HG02571 (cell line): Measurements from ENCODE around the gene PLPPR1.

Source experiments
- ATAC-seq: cut with Tn5 transposase; IDR thresholded peaks from one replicate; pipeline ENCODE4 v1.9.1; 2021; ENCODE audit warnings: mild to moderate bottlenecking, moderate library complexity; ENCODE audit not compliant: unreplicated experiment

Gene PLPPR1

DNA sequence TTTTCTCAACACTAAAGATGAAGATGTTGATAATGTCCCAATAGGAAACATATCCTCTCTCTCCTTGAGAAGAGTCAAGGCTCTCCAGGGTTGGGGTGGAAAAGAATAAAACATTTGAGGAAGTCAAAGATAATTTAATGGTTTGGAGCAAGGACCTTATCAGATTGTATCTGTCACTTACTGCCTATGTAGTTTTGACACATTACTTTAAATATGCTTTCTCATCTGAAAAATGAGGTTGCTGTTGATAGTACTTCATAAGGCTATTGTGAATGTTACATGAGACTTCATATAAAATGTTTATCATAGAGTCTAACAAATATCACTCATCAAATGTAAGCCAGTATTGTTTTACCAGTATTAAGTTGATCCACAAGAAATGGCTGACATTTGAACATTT, 307.6 kb downstream of the PLPPR1 start:
- ATAC-seq = no peak

DNA sequence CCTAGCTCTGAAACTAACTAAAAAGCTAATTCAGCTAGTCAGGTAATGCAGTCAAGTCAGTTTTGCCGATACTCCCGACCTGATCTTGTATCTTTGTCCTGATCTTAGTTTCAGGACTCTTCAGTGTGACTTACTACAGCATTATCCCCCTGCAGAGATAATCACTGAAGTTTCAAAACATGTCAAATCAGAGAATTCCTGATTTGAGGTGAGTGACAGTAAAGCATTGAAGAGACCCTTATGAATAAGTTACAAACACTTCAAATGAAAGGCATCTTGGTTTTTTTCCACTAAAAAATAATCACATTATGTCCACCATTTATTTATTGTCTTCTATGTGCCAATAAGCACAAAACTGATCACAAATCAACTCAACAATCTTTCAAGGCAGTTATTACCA, 308.7 kb downstream of the PLPPR1 start:
- no peak for ATAC-seq

DNA sequence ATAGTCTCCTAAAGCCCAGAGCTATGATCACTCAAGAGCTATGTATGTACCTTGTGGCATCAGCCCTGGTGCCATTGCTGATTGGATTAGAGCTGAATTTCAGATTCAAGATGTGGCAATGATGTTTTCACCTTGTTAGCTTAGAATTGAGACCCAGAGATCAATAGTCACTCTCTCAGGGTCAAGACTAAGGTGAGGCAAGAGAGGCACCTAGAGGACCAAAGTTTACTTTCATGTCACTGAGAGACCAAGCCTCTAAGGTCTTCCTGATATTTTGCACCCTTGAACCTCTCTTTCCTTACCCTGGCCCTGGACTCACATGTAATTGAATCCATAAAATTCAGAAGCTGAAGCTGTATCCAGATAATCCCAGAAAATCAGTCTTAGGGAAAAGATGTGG, 313.4 kb downstream of the PLPPR1 start:
- ATAC-seq = no peak

DNA sequence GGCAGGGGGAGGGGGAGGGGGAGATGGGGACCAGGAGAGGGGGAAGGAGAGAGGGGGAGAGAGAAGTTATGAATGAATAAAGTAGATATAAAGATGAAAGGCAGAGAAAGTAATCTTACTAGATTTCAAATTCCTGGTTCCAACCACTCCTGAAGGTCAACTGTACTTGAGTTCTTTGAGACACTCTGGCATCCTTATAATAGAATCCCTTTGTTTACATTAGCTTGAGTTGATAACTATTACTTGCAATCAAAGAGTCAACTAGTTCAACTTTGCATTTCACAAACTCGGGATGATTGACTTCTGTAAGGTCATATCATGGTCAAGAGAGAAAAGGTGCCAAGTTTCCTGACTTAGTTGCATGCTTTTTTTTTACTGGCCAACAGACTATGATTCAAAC, 314.1 kb downstream of the PLPPR1 start:
- no peak for ATAC-seq

DNA sequence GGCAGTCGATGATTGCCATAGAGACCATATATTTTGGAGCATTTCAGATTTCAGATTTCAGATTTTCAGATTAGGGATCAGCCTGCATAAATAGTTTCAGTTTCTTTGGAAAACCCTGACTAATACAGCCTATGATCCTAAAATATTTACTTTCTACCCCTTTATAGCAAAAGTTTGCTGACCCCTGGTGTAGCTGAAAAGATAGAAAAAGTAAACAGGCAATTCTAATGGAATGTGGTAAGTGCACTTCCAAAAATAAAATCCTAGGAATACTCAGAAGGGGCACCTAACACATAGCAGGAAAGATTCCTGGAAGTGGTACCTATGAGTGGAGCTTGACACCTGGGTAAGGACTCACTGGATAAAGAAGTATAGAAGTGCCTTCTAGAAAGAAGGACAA, 321.8 kb downstream of the PLPPR1 start:
- no peak for ATAC-seq

DNA sequence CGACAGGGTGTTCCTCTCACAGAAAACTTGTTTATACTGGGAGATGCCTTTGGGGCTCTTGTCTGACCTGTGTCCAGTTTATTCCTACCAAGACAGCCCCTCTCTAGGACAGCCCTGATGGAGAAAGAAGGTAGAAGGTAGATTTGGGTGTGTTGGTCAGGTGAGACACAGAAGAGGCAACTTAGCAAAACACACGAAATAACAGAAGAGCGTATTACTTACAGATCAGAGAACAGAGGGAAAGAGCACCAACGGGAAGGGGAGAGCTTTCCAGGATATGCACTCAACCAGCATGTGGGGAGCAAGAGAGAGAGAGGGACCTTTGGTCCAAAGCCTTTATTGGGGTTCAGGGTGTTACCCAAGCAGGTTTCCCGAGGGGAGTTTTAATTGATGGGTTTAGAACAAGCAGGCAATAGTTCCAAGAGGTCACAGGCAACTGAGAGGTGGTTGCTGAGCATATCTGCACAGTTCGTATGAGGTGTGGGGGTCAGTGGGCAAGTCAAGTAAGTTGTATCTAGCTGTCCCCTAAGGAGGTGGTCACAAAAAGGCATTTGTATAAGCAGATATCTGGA, 324.5 kb downstream of the PLPPR1 start:
- ATAC-seq = no peak

DNA sequence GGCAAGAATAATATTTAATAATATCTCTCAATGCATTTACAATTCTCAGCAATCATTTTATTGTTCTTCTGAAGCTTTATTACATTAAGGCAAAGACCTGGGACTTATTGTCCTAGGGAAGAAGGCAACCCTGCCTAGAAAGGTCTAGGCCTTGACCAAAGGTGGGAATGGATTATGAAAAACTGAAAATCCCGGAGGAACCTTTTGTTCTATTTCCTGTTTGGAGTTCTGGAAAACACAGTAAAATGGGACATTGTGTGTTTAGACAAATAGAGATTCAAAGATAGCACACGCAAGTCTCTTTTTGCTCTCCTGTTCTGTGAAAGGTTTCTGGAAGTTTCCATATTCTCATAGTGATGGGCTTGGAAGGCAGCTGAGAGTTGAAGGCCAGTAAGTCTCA, 325.2 kb downstream of the PLPPR1 start:
- ATAC-seq = no peak

DNA sequence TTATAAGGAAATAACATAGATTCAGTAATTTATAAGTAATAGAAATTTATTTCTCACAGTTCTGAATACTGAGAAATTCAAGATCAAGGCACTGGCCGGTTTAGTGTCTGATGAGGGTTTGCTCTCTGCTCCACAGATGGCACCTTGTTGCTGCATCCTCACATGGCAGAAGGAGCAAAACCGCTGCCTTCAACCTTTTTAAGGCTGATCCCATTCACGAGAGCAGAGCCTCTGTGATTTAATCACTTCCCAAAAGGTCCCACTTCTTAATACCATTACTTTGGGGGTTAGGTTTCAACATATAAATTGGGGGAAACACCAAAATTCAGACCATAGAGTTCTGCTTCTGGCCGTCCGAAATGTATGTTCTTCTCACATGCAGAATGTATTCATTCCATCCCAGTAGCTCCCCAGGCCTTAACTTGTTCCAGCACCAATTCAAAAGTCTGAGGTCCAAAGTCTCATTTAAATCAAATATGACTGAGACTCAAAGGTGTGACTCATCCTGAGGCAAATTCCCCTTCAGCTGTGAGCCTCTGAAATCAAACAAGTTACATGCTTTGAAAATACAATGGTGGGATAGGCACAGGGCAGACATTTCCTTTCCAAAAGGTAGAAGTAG, 325.7 kb downstream of the PLPPR1 start:
- ATAC-seq = no peak

DNA sequence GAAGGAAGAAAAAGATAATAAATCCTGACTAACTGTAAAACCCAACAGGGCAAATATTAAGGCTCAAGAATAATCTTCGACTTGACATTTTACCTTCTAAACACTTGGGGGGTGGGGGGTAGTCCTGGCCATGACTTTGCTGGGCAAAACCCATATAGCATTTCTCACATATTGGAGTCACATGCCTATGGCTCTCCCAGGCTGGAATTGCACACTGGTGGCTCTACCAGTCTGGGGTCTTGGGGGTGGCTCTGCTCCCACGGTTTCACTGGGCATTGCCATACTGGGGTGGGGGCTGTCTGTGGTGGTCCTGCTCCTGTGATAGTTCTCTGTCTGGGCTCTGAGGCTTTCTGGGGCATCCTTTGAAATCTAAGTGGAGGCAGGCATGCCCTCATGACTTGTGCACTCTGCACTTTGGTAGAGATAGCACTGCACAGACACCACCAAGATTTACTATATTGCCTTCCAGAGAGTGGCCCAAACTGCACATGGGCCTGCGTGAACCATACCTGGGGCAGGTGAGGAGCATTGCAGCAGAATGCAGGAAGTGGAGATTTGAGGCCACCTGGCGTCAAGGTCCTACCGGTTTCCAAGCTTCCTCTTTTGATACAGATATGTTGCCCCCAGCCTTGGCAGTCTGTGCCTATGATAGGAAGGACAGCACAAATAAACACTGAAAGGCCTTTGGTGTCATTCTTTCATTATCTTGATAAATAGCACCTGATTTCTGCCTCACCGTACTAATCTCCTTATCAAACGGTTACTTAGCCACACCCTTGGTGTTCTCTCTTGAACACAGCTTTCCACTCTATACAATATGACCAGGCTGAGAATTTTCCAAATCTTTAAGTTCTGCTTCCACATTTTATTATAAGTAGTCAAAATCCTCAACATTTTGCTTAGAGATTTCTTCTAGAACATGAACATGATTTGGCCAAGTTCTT, 326.5 kb downstream of the PLPPR1 start:
- no peak for ATAC-seq

DNA sequence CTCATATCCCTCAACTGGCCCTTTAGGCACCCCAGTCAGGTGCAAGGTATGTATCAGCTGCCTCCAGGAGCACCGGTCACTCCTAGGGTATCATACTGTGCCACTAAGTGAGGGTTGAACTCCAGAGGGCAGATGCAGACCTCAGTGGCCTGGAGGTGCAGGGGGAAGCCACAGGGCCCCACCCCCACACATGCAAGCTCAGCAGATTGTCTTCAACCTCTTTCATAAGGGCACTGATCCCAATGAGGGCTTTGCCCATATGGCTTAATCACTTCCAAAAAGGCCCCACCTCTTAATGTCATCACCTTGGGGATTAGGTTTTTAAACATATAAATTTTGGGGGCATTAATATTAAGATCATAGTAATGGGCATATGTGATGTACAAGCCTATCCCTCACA, 328.1 kb downstream of the PLPPR1 start:
- ATAC-seq = no peak

DNA sequence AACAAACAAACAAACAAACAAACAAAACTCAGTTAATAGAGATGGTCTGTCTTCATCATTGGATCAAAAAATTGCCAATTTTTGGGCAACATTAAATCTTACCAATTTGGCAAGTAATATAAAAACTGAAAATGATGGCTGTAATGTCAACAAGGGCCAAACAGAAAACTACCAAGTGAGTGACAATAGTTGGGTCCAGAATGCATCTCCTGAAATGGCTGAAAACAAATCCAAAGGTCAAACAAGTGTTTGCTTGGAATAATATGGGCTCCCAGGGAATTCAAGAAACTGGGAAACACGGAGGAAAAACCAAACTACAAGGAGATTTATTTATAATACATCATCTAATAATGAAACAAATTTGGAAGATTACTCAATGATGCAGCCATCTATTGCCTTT, 331.2 kb downstream of the PLPPR1 start:
- ATAC-seq = no peak

DNA sequence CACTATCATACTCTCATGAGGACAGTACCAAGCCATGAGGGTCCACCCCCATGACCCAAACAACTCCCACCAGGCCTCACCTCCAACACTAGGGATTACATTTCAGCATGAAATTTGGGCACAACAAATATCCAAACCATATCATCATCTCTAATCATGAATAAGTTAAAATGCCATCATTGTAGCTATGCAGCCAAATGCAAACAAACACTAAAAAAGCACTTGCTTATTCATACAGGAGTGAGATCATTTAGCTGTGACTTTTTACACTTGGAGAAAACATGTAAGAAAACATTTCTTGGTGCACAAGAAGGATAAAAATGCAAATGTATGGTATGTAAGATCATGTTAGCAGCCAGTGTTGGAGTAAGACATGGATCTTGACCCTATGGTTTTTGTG, 332.1 kb downstream of the PLPPR1 start:
- ATAC-seq = no peak

DNA sequence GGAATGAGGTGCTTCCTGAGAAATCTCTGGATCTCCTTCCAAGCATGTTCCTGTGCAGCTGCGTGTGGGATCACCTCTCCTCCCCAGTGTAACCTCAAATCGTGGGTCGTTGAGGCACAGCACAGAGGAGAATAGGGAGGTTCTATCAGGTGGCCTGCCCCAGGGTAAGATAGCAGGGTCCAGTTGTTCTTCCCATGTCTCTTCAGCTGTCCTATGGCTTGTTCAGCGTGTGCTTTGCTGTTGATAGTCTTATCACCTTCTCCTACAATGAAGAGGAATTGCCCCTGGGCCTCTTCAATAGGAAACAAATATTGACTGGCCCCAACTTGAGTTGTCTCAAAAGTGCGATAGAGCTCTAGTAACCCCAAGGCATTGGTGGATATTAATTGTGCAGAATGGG, 333.9 kb downstream of the PLPPR1 start:
- no peak for ATAC-seq

DNA sequence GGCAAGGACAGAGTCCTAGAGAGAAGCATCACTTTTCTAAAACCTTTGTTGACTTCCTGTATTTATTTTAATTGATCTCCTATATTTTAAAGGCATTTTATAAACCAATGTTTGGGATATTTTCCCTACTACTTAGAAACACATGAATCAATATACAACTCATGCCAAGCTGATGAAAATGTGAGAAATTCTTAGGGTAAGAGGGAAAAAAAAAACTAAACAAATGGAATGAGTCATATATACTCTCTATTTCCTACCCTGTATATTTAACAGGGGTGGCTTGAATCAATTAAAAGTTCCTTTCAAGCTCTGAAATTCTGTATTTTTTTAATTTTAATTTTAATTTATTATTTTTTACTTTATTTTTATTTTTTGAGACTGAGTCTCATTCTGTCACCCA, 336.7 kb downstream of the PLPPR1 start:
- no peak for ATAC-seq

DNA sequence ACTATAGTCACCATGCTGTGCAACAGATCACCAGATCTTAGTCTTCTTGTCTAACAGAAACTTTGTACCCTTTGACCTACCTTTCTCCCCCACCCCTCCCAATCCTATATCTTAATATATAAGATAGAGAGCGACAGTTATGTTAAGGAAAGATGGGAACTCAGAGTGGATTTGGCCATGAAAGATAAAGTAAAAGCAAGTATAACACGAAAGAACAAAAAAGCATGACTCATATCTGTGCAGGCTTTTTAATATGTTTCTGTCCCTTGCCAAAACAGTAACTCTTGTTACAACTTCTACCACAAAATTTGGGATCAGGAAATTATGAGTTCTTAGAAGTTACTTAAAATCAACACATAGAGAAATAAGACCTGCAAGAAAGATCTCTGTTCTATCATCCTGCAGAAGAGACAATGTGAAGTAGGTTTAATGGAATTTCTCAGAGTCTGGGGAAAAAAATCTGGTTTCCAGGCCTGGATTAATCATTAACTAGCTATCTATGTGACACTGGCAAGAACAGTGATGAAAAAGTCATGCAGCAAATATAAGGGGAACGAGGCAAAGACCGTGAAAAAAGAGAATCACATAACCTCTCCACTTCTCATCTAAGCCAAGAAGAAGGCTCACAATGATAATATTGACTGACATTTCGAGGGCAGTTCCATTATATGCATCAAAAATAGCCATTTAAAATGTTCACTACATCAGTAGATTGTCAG, 337.7 kb downstream of the PLPPR1 start:
- no peak for ATAC-seq

DNA sequence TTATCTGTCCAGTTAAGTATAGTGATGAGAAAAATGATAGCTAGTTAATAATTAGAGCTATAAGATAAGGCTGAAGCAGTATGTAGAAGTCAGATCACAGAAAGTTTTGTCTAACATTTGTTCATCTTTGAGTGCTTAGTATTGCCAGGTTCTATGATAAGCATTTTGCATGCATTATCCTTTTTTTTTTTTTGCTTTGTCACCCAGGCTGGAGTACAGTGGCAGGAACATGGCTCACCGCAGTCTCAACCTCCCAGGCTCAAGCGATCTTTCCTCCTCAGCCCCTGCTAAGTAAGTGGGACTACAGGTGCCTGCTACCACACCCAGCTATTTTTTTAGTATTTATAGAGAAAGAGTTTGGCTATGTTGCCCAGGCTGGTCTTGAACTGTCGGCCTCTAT, 338.8 kb downstream of the PLPPR1 start:
- no peak for ATAC-seq

DNA sequence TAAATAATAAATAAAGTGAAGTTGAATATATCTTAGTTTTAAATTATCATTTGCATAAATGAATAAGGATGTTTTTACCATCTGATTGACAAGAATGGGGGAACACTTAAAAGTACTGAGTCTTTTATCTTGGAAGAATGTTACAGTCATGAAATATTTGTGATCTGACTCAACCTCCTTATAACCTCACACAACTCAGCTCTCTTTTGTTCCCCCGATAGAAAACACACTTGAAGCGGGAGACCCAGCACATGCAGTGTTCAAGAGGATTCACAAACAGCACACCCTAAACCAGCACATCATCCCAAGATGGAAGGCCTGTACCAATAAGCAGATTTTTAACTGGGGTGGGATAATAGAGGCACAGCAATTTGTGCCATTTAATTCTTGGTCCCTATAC, 340.8 kb downstream of the PLPPR1 start:
- no peak for ATAC-seq

DNA sequence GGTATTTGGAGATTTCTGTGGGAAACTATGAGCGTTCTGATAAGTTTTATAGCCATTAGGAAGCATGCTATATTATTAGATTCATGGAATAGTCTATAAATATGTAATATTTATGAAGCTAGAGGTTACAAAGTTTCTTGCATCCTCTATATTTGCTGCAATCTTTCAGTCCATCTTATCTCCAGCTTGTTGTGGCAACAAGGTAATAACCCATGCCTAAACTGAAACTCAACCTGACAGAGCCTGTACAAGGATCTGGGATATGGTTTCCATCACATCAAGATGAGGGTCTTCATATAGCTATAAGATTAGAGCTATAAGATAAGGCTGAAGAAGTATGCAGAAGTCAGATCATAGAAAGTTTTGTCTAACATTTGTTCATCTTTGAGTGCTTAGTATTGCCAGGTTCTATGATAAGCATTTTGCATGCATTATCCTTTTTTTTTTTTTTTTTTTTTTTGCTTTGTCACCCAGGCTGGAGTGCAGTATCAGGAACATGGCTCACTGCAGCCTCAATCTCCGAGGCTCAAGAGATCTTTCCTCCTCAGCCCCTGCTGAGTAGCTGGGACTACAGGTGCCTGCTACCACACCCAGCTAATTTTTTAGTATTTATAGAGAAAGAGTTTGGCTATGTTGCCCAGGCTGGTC, 341.5 kb downstream of the PLPPR1 start:
- no peak for ATAC-seq

DNA sequence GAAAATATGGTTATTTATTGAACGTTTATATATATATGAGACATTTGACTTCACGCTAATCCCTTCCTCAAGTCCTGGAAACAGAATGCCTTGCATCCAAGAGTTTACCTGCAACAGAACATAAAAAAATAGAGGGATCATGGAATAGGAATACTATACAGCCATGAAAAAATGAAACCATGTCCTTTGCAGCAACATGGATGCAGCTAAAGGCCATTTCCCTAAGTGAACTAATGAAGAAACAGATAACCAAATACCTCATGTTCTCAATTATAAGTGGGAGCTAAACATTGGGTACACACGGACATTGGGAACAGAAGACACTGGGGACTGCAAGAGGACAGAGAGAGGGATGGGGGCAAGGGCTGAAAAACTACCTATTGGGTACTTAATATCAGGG, 343.3 kb downstream of the PLPPR1 start:
- no peak for ATAC-seq

DNA sequence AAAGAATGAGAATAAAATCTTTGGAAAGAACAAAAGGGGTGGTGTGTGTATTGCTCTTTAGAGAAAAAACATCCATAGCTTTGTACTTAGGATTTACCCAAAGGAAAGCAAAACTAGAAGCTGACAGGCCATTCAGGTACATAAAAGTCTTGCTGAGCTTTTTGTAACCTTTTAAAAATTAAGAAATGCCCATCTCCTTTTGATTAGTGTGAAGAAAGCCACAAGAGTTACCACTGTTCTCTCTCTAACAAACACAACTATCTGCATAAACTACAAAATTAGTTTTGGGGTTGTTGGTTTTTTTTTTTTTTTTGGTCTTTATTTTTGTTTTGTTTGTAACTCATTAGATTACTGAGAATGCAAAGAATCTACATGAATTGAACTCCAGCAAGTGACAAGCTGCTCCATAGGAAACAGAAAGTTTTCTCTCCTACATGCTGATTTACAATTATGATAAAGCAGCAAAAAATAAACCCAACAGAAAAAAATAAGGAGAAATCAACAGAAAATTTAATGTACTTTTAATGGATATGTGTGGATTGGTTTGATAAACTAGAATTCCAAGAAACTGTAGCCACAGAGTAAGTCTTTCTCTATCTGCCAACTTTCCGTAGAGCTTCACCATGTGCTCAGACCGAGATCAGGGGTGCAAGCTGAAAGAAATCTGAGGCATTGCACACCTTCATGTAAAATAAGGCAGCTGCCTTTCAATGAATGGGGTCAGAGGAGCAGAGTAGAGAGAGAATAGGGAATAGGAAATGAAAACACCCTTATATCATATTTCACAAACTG, 344.0 kb downstream of the PLPPR1 start:
- no peak for ATAC-seq
